Stimulated activated CD8-positive, alpha-beta memory T cell treated with anti-CD3 and anti-CD28 coated beads, Interleukin-4, amount 100 ng/mL, for 1 hour (primary cell): ENCODE data around the gene NSRP1.
"Not testable (repeated sequence)": the region's sequence is repeated elsewhere in the genome, so short reads cannot be mapped to it uniquely, and the experiment has no call there.

ENCODE experiments used
- DNase-seq, 2 donors: peaks; one replicate each; pipeline ENCODE4 v3.0.0-alpha.2; 2020; ENCODE audit warnings: low read depth in 2 of 2, low spot score in 1 of 2

Gene NSRP1, protein sequence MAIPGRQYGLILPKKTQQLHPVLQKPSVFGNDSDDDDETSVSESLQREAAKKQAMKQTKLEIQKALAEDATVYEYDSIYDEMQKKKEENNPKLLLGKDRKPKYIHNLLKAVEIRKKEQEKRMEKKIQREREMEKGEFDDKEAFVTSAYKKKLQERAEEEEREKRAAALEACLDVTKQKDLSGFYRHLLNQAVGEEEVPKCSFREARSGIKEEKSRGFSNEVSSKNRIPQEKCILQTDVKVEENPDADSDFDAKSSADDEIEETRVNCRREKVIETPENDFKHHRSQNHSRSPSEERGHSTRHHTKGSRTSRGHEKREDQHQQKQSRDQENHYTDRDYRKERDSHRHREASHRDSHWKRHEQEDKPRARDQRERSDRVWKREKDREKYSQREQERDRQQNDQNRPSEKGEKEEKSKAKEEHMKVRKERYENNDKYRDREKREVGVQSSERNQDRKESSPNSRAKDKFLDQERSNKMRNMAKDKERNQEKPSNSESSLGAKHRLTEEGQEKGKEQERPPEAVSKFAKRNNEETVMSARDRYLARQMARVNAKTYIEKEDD

DNA sequence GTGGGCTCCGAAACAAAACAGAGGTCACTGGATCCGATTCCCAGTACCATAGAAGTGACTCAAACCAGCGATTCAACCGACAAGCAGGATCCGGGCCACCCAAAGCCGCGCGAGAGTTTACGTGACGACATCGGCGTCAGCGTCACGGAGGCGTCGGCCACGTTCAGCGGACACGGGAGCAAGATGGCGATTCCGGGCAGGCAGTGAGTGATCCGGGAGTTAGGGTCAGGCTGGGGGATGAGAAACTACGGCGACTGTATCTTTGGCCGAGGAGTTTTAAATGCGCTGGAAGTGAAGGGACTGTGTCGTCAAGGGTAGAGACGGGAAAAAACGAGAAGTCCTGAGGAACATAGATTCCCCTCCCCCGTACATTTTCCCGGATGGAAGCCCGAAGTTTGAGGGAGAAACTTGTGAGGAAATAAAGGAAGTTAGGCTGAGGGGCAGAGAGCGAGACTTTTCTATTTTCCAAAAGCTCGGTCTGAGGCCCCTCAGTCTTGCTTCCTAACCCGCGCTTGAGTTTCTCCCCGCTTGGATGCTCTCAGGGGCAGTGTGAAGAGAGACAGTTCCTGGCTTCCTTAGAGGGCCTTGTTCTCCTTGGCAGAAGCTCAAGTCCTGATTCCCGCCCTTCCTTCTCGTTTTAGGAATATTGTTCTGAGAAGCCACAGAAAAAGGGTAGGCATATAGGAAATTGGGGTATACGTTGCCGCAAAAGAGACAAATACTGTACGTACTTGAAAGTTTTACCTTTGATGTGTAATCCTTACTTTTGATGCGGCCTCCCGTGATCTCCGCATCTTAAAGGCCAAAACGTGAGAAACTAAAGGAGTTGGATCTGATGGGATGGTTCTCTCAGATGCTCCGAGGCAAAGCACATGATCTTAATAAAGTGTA is at the start of gene NSRP1:
NSRP1 (plus strand) TSS at position 156 of the 891 bp plus-strand sequence; CDS start at position 184, 28 bp downstream.
- DNase-seq: peak; percentile 83 to 85

DNA sequence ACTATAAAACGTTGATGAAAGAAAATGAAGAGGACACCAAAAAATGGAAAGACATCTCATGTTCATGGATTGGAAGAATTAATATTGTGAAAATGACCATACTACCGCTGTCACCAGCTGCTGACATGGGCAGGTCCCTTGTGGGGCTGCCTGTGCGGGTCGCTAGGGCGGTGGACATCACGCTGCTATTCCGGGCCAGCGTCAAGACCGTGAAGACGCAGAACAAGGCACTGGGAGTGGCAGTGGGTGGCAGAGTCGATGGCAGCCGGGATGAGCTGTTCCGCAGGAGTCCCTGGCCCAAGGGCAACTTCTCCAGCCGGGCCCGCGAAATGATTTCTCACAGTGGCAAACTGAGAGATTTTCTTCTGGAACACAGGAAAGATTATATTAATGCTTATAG is 48.2 kb upstream of the NSRP1 start:
- DNase-seq: no peak

DNA sequence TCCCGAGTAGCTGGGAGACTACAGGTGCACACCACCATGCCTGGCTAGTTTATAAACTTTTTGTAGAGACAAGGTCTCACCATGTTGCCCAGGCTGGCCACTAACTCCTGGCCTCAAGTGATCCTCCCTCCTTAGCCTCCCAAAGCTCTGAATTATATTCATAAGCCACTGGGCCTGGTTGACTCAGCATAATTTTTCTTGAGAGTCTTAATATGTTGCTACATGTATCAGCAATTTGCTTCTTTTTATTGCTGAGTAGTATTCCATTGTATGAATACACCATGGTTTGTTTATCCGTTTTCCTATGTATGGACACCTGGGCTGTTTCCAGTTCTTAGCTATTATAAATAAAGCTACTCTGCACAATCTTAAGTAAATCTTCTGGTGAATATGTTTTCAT is 42.4 kb upstream of the NSRP1 start:
- DNase-seq: no peak

DNA sequence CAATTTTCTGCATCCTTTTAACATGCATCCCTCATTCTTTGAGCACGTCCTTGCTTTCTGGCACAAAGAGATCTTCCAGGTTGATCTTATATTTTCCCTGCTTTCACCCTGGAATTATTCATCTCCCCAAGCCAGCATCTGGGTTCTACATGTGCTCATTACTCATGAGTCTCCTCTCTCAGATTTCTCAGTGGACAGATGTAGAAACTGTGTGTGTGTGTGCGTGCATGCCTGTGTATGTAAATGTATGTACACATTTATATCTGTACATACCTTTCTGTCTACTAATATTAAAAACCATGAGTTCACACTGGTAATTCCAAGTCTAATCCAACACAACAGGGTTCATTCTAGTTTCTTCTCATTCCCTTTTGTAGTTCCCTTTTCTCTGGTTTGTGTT is 41.9 kb upstream of the NSRP1 start:
- no peak for DNase-seq

DNA sequence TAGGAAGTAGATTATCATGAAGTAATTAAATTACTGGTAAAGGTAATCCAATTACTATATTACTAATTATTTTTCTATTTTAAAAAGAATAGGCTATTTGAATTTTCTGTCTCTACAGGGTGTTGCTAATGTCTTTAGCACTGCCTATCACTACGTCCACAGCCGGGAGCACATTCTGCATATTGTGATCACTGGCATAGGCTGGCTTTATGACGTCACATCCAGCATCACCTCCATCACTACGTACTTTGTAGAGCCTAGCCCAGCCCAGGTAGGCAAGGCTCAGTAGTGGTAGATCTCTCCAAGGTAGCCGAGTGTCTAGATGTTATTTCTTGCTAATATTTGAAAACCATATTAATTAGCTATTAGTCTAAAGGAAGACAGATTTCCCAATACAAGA is 33.8 kb upstream of the NSRP1 start:
- DNase-seq: no peak

DNA sequence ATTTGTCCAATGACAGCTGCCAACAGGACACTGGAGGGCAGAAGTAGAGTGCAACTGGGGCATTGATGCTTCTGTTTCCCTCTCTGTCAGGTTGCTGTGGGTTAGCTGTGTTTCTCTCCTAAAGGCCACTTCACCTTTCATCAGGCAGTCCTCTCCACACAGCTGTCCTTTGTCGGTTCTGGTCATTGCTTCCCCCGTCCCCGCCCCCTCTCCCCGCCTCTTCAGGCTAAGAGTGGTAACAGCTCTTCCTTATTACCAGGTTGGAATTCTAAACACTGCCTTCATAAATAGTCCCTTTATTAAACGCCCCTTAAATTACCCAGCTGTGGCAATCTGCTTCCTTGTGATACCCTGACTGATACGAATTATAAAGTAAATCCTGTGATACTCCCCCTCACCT is 31.8 kb upstream of the NSRP1 start:
- DNase-seq: no peak

DNA sequence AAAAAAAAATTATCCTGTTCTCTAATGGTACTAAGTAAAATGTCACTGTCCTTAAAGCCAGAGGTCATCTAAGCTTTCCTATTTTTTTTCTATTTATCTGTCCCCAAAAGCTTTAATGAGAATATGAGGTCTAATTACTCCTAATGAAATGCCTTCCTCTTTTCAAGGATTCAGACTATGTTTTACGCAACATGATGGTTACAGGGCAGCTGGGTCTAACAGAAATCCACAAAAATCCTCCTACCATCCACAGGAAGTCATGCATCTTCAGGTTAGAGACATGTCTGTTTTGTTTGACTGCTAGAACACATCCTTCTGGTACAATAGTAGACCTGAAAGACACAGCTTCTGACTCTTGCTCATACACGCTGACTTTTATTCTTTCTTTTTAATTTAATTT is 29.7 kb upstream of the NSRP1 start:
- no peak for DNase-seq

DNA sequence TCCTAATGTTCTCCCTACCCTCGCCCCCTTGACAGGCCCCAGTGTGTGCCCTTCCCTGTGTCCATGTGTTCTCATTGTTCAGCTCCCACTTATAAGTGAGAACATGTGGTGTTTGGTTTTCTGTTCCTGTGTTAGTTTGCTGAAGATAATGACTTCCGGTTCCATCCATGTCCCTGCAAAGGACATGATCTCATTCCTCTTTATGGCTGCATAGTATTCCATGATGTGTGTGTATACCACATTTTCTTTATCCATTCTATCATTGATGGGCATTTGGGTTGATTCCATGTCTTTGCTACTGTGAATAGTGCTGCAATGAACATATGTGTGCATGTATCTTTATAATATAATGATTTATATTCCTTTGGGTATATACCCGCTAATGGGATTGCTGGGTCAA is 29.2 kb upstream of the NSRP1 start:
- not testable (repeated sequence) for DNase-seq

DNA sequence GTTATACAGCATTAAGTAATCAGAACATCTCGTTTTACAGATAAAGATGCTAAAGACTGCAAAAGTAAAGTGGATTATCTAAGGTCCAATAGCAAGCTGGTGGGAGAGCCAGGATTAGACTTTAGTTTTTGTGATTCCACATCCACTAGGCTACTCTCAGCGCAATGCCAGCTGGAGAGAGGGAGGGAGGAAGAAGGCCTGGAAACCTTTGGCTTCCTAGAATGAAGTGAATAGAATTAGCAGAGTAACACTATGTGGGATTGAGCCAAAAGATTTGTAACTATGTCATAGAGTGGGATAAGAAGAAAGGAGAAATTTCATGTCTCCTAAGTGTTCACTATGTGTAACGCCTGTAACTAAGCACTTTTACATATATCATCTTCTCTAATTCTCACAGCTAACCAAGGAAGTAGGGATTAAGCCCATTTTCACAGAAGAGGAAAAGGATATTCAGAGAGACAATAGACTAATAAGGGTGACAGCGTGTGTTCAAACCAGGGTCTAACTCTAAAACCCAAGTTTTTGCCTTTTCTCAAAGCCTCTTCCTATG is 25.4 kb upstream of the NSRP1 start:
- DNase-seq: no peak

DNA sequence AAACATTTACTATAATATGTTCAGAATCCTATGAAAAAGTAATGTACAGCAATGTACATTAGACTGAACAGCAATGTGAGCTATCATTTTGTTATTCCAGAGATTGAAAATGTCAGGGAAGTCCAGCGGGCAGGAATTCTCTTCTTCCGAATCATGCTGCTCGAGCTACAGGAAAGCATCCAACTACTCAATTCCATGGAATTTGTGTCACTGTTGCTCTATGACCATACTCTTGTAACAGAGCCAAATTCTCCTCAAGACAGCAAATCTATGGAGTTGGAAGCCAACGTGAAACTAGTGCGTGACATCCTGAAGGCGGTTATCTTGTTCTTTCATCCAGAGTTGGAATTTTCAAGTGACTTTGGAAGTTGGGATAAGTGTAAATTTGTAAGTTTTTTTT is 24.8 kb upstream of the NSRP1 start:
- no peak for DNase-seq

DNA sequence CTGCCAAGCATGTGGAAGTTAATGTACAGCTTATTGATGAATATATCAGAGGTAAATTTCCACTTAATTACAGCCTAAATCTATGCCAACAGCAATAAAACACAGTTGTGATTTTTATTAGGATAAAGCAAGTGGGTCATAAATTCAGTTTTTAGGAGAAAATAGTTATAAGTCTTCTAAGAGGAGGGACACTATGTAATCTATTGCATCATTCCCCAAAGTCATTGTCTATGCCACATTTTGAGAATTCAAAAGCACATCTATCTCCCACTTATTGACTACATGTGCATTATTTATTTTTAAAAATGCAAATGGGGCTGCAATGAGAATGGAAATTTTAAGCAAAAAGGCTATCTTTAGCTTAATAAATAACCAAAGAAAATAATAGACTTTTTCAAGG is 23.7 kb upstream of the NSRP1 start:
- DNase-seq: no peak

DNA sequence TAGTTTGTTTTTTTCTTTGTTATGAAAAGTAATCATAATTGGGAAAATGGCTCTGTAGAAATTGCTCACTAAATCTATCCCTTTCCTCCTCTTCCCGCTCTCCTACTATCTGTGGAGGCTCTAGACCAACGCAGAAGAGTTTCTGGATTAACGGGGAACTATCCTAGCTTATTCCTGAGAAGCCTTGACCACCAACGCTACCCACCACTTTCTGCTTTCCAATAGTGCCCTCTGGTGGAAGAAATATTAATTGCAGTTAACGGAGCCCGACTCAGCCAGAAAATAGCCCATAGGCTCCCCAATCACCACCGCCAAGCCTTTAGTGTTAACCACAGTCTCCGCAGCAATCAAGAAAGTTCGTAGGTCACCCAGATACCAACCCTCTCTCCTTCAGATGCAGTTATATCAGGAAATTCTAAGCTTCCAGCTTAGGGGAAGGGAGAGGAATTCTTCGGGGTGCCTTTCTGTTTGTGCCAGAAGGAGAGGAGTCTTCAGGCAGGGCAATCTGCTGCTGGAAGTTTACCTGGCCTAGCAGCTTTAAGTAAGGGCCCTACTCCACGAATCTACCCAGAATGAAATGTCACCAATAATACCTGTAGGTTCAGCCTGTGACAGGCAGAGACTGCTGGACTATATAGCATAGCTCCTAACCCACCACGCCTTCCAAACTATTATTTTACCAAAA is 23.0 kb upstream of the NSRP1 start:
- DNase-seq: no peak

DNA sequence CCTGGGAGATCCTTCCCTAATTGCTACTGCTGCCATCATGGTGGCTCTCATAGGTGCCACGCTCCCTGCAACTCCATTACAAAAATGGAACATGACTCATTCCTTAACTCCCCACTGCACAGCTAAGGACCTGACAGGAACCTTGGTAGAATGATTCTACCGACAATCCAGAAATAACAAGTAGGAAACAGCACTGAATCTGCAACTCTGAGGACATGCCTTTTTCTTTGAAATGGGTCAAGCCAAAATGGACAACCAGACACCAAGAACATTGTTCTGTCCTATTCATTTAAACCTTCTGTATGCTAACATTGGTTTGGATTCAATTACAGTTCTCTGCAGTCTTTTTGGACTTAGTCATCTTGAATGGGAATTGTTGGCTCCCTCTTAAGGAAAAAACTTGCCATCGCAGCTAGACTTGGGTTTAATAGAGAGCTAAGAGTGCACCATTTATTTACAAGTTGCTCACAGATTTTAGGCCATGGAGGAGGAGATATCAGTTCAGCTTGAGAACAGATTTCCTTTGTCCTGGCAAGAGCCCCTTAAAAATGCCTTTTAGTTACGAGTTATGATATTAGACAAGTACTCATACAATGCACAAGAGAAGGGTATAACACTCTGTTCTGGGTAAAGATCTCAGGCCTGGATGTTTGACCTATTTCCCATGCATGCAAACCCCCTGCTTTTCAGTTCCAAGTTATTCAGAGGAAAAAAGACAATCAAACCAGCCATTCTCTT is 20.9 kb upstream of the NSRP1 start:
- no peak for DNase-seq

DNA sequence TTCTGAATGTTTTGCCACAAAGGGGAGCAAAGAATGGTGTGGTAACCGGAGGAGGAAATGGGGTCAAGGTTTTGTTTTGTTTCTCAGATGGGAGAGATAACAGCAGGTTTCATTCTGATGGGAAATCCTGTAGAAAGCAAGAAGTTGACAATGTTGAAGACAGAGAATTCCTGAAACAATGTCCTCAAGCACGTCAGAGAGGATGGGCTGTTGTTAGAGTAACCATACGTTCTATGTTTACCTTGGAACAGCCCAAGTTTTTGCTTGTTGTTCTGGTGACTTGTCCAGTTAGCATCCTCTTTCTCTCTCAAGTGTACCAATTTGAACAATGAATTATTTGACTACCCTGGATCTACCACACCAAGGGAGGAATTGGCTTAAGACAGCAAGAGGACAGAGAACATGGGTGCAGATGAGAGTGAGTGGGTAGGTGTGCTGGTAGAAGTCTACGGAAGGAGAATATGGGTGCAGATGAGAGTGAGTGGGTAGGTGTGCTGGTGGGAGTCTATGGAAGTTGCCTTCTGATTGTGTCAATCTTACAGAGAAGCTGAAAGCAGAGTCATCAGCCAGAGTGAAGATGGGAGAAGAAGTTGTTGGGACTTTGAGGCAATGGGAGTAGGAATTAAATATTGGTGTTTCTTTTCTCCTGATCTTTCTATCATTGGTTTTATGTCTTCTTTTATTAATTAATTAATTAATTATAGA is 14.8 kb upstream of the NSRP1 start:
- DNase-seq: no peak

DNA sequence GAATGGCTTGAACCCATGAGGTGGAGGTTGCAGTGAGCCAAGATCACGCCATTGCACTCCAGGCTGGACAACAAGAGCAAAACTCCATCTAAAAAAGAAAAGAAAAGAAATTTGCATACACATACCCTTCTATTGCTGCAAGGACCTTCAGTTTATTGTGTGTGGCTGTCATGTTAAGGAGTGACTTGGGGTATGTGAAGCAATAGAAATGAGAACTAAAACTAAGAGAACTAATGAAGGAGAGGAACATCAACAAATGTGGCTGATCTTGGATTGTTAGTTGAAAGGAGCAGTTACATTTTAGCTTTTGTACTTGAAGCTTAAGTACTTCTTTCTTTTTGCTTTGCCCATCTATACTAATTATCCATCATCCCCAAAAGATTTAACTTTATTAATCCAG is 12.7 kb upstream of the NSRP1 start:
- no peak for DNase-seq

DNA sequence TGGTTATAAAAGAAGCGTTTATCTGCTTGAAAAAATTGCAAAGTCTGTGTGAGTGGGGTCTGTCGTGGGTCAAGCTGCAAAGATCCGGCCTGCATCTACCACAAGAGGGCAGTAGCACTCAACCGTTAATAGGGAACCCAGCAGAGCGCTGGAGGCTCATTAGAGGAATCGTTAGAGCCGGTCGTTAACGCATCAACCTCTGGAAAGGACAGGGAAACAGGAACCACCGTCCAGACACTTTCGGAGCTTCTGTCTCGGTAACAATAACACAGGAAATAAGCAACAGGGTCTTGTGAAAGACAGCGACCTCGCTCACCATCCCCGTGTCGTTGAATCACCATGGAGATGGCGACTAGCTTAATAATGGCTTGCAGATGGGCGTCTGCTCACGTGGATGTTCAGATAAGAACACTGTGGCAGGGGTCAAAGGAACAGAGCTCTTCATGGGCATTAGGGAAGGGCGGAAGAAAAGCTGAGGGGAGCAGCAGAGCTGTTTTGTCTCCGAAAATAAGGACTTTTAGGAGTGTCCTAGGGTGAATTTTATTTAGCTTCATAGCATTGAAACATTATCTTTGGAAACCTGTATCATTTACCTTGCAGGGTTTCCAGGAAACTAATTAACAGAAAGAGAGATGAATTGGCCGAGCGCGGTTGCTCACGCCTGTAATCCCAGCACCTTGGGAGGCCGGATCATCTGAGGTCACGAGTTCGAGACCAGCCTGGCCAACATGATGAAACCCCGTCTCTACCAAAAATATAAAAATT is 11.9 kb upstream of the NSRP1 start:
- peak; percentile 42 to 43 for DNase-seq

DNA sequence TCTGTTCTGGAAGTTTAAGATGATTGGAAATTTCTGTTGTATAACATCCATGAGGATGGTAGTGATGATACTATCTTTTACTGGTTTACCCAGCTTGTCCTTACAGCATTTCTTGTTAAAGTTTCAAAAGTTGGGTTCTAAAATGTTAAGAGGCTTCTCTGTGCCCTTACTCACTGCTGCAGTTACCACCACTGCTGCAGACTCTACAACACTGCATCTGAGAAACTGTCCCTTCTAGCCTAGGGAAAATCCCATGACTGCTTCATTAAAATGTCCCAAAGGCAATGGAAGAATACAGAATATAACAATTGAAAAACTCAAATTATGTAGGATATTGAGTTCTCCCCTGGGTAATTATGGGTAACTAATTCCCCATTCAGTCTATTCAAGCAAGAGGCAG is 3.8 kb upstream of the NSRP1 start:
- DNase-seq: no peak

DNA sequence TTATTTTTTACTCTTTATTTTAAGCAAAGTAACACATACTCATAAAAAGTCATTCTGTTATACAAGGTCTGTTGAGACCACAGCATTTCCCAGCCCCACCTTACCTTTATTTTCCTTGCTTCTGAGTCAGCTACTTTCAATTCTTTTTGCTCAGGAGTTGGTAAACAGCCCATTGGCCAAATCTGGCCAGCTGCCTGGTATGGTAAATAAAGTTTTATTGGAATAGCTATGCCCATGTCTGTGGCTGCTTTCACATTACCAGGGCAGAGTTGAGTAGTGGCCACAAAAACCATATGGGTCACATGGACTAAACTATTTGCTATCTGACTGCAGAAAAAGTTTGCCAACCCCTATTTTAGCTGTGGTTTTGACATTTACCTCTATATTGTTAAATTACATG is 3.4 kb upstream of the NSRP1 start:
- no peak for DNase-seq

DNA sequence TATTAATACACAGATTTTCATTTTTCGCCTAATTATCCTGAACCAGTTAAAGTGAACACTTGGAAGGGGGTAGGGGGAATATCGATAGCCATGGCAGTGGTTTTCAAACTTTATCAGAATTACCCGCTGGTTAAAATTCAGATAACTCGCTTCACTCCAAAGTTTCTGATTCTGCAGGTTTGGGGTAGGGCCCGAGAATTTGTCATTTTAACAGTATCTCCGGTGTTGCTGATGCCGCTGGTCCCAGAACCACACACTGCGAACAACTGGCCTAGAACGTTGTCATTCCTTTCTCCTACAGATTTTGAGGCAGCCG is 313 bp upstream of the NSRP1 start:
- DNase-seq: no peak
